ENCODE data around the gene NLRP7. TPM values are rescaled to one million over a fixed set of nuclear protein-coding genes. Genes with fewer than 3 reads are reported as not detected.

NLRP7 gene
- total RNA-seq, 1 experiment from 2014 or later: 1.1 TPM

DNA sequence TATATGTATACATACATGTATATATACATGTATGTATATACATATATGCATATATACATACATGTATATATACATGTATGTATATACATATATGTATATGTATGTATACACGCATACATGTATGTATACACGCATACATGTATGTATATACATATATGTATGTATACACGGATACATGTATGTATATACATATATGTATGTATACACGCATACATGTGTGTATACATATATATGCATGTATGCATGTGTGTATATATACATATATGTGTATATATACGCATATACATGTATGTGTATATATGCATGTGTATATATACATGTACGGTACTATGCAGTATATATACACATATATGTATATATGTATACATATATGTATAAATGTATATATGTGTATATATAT is 44.0 kb downstream of the NLRP7 start:
- Histone ChIP-seq H2AK5ac (ENCODE audit: insufficient read length, low read length) (no peak overlapping the region), H3K9me3 (ENCODE audit: control insufficient read depth, low read depth, low read length) (no peaks in the 10 kb centered on the region), H3K9ac (ENCODE audit: extremely low read depth, insufficient read length, low read length) (no peak overlapping the region), H3K18ac (ENCODE audit: insufficient read length, low read depth, low read length) (no peak overlapping the region), H2AFZ (ENCODE audit: low read length) (no peak overlapping the region), H2BK5ac (ENCODE audit: insufficient read length, low read length) (no peak overlapping the region), H3K27ac (ENCODE audit: insufficient read length, low read depth, low read length) (no peak overlapping the region), H2BK12ac (ENCODE audit: insufficient read length, low read depth, low read length) (no peak overlapping the region), H3K23ac (ENCODE audit: insufficient read length, low read depth, low read length) (no peak overlapping the region), H3K27me3 (ENCODE audit: insufficient read depth, low read length) (no peaks in the 10 kb centered on the region), H2BK20ac (ENCODE audit: low read depth, low read length, poor library complexity, severe bottlenecking) (no peak overlapping the region), H2BK15ac (ENCODE audit: low read depth, low read length) (no peak overlapping the region), H3K56ac (ENCODE audit: insufficient read length, low read depth, low read length) (no peak overlapping the region), H3T11ph (ENCODE audit: low read length) (no peak overlapping the region), H3K79me1 (ENCODE audit: insufficient read depth, low read depth, low read length, poor library complexity, severe bottlenecking) (no peaks in the 10 kb centered on the region), H3K4ac (ENCODE audit: low read depth, low read length) (no peak overlapping the region), H4K8ac (replicated peaks; ENCODE audit: insufficient read length, low read depth, low read length) (no peak overlapping the region), H3K4me1 (ENCODE audit: insufficient read depth, low read length) (peaks cover 4% of the 10 kb centered on the region), H2BK120ac (ENCODE audit: low read depth, low read length, poor library complexity, severe bottlenecking) (no peak overlapping the region), H3K79me2 (ENCODE audit: insufficient read depth, low read length) (no peaks in the 10 kb centered on the region), H4K20me1 (ENCODE audit: control insufficient read depth, insufficient read depth, insufficient read length) (no peaks in the 10 kb centered on the region), H3K23me2 (ENCODE audit: insufficient read length, low read depth, low read length, poor library complexity, severe bottlenecking) (no peaks in the 10 kb centered on the region), H4K5ac (ENCODE audit: insufficient read length, low read depth, low read length) (no peak overlapping the region), H3K4me2 (ENCODE audit: insufficient read depth, insufficient read length, low read length) (no peak overlapping the region), H3K14ac (ENCODE audit: insufficient read depth, low read length) (no peak overlapping the region), H4K91ac (ENCODE audit: insufficient read length, low read depth, low read length) (no peak overlapping the region)
- no peaks in the 10 kb centered on the region; the same call in 1 of the 2 replicates for H3K27me3 Mint-ChIP-seq (ENCODE audit: low read depth)
- H3K9me3 Mint-ChIP-seq: peaks cover 7 to 88% of the 10 kb centered on the region in 2 experiments; a peak in 4 of 5 replicates
- no peak for DNase-seq
- H3K36me3 Mint-ChIP-seq (ENCODE audit: insufficient read depth in 1 of 3, low read depth in 3 of 3): peaks cover 1 to 8% (median 4%) of the 10 kb centered on the region in 3 experiments; a peak in 3 of 7 replicates
- peaks cover 0 to 32% of the 10 kb centered on the region in 2 experiments; a peak in 2 of 4 replicates for H3K4me1 Mint-ChIP-seq
- H3K4me3 Mint-ChIP-seq: no peak overlapping the region
- TF ChIP-seq, protein P1, sequence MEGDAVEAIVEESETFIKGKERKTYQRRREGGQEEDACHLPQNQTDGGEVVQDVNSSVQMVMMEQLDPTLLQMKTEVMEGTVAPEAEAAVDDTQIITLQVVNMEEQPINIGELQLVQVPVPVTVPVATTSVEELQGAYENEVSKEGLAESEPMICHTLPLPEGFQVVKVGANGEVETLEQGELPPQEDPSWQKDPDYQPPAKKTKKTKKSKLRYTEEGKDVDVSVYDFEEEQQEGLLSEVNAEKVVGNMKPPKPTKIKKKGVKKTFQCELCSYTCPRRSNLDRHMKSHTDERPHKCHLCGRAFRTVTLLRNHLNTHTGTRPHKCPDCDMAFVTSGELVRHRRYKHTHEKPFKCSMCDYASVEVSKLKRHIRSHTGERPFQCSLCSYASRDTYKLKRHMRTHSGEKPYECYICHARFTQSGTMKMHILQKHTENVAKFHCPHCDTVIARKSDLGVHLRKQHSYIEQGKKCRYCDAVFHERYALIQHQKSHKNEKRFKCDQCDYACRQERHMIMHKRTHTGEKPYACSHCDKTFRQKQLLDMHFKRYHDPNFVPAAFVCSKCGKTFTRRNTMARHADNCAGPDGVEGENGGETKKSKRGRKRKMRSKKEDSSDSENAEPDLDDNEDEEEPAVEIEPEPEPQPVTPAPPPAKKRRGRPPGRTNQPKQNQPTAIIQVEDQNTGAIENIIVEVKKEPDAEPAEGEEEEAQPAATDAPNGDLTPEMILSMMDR (conservative IDR thresholded peaks at IDR 0.05): no peak
- WGBS (ENCODE audit: extremely low coverage, insufficient read length, low lambda C conversion rate): no CpG with 5 or more reads among the region's 6 CpGs
- H3K27ac Mint-ChIP-seq: no peak overlapping the region
